IMR-90 (cell line): ENCODE results near the gene TFB1M. TPM values are rescaled to one million over a fixed set of nuclear protein-coding genes. Genes with fewer than 3 reads are reported as not detected.

ENCODE experiments used
- ATAC-seq: fragments of 200-7000 bp; cut with Tn5 transposase; 2 replicates; pipeline ENCODE4 v1.9.1; 2020; ENCODE audit warnings: low read depth, mild to moderate bottlenecking, moderate library complexity
- BruUV-seq: library from RNA; stranded (reverse); fragments of 400-500 nt; replicated peaks from 2 replicates; lab custom pipeline; 2021; lab: Mats Ljungman, UMichigan
- CTCF ChIA-PET: fragments of 300-600 bp; formaldehyde crosslinking; extraction: SDS; loops from one replicate; lab custom pipeline; 2021; ENCODE audit warnings: antibody characterized with exemption; lab: Yijun Ruan, JAX
- POLR2A ChIA-PET: fragments of 300-600 bp; sonication (Branson Sonifier 250); formaldehyde crosslinking; loops from one replicate; lab custom pipeline; 2022; ENCODE audit warnings: antibody characterized with exemption; ENCODE audit not compliant: unreplicated experiment; lab: Charles Lee
- DNase-seq: peaks from one replicate; pipeline ENCODE4 v3.0.0; 2013
- H2AFZ ChIP-seq: replicated peaks from 2 replicates; pipeline ENCODE3; 2013; ENCODE audit warnings: low read length, mild to moderate bottlenecking; ENCODE audit not compliant: poor library complexity
- H2AK5ac ChIP-seq: 2 replicates; pipeline ENCODE4 v1.6.1; 2013; ENCODE audit warnings: low read depth, low read length, inconsistent platforms
- H2AK9ac ChIP-seq: replicated peaks from 2 replicates; pipeline ENCODE3; 2013; ENCODE audit warnings: mild to moderate bottlenecking, low read depth, low read length, moderate library complexity; ENCODE audit not compliant: poor library complexity
- H2BK120ac ChIP-seq: 2 replicates; pipeline ENCODE4 v1.6.1; 2013; ENCODE audit warnings: low read depth, low read length, inconsistent platforms
- H2BK15ac ChIP-seq: 3 replicates; pipeline ENCODE4 v1.6.1; 2013; ENCODE audit warnings: low read depth, low read length, inconsistent platforms
- H2BK20ac ChIP-seq: 2 replicates; pipeline ENCODE4 v1.6.1; 2013; ENCODE audit warnings: low read depth, mild to moderate bottlenecking, inconsistent platforms, low read length, moderate library complexity
- H2BK5ac ChIP-seq: 2 replicates; pipeline ENCODE4 v1.6.1; 2013; ENCODE audit warnings: mild to moderate bottlenecking, low read depth, low read length, inconsistent platforms; ENCODE audit not compliant: poor library complexity, severe bottlenecking
- H3K14ac ChIP-seq: replicated peaks from 2 replicates; pipeline ENCODE4 v1.6.1; 2013; ENCODE audit warnings: low read depth, low read length, inconsistent platforms
- H3K18ac ChIP-seq: 2 replicates; pipeline ENCODE4 v1.6.1; 2013; ENCODE audit warnings: low read depth, low read length, control low read depth
- H3K23ac ChIP-seq: 2 replicates; pipeline ENCODE4 v1.6.1; 2013; ENCODE audit warnings: low read depth, low read length, inconsistent platforms
- H3K27ac ChIP-seq: 2 replicates; pipeline ENCODE4 v1.5.1; 2013; ENCODE audit warnings: mild to moderate bottlenecking, control low read depth, low read length; ENCODE audit not compliant: insufficient read depth
- H3K27me3 ChIP-seq: 2 replicates; pipeline ENCODE4 v1.6.1; 2013; ENCODE audit warnings: low read length; ENCODE audit not compliant: control insufficient read depth, insufficient read depth
- H3K36me3 ChIP-seq: 2 replicates; pipeline ENCODE4 v1.6.1; 2013; ENCODE audit warnings: low read length, mixed read lengths; ENCODE audit not compliant: control insufficient read depth, insufficient read depth
- H3K4ac ChIP-seq: 2 replicates; pipeline ENCODE4 v1.6.1; 2013; ENCODE audit warnings: low read depth, low read length, inconsistent platforms
- H3K4me1 ChIP-seq: 2 replicates; pipeline ENCODE4 v1.6.1; 2013; ENCODE audit warnings: low read length, mixed read lengths; ENCODE audit not compliant: control insufficient read depth, insufficient read depth
- H3K4me2 ChIP-seq: 2 replicates; pipeline ENCODE4 v1.6.1; 2013; ENCODE audit warnings: low read depth, mild to moderate bottlenecking, control low read depth, low read length, moderate library complexity
- H3K4me3 ChIP-seq: 2 replicates; pipeline ENCODE4 v1.5.1; 2013; ENCODE audit warnings: low read depth, mild to moderate bottlenecking, control low read depth, low read length, moderate library complexity; ENCODE audit not compliant: insufficient read depth
- H3K56ac ChIP-seq: 2 replicates; pipeline ENCODE4 v1.6.1; 2013; ENCODE audit warnings: low read length, inconsistent platforms; ENCODE audit not compliant: insufficient read depth; ENCODE audit errors: extremely low read depth
- H3K79me1 ChIP-seq, 2 experiments: 2 replicates each; pipeline ENCODE4 v1.6.1; 2013; ENCODE audit warnings: low read length in 2 of 2, inconsistent platforms in 1 of 2, low read depth in 1 of 2
- H3K9ac ChIP-seq: 2 replicates; pipeline ENCODE4 v1.6.1; 2013; ENCODE audit warnings: low read depth, low read length, control low read depth
- H3K9me1 ChIP-seq: 2 replicates; pipeline ENCODE4 v1.6.1; 2013; ENCODE audit warnings: low read length, inconsistent platforms; ENCODE audit not compliant: insufficient read depth
- H3K9me3 ChIP-seq: 2 replicates; pipeline ENCODE4 v1.6.1; 2013; ENCODE audit warnings: low read length; ENCODE audit not compliant: control insufficient read depth, insufficient read depth
- H4K20me1 ChIP-seq: 2 replicates; pipeline ENCODE4 v1.6.1; 2013; ENCODE audit warnings: low read length, inconsistent platforms; ENCODE audit not compliant: insufficient read depth
- H4K5ac ChIP-seq: 2 replicates; pipeline ENCODE4 v1.6.1; 2013; ENCODE audit warnings: mild to moderate bottlenecking, low read depth, low read length, control low read depth
- H4K8ac ChIP-seq, 2 experiments: 2 replicates each; pipeline ENCODE4 v1.6.1; 2013; ENCODE audit warnings: low read depth in 2 of 2, low read length in 2 of 2, control low read depth in 1 of 2, inconsistent platforms in 1 of 2
- H4K91ac ChIP-seq: 2 replicates; pipeline ENCODE4 v1.6.1; 2013; ENCODE audit warnings: low read depth, low read length, inconsistent platforms; ENCODE audit not compliant: insufficient read depth
- MAFK ChIP-seq: IDR thresholded peaks from 2 replicates; pipeline ENCODE4 v1.6.1; 2012; ENCODE audit warnings: low read depth, low read length, improper control_type of control experiment
- MAZ ChIP-seq: IDR thresholded peaks from 2 replicates; pipeline ENCODE4 v1.6.1; 2012; ENCODE audit warnings: low read depth, mild to moderate bottlenecking, low read length, improper control_type of control experiment, moderate library complexity, borderline replicate concordance
- WGBS, 2 experiments: methylation state at CpG; one replicate each; pipeline versions ENCODE4 v1.1.5 to v1.1.7; 2013; ENCODE audit warnings: missing lambda C conversion rate in 2 of 2; ENCODE audit not compliant: insufficient read length in 1 of 2; ENCODE audit errors: extremely low coverage in 2 of 2; 5-methylcytosine and 5-hydroxymethylcytosine counted together
- dilution Hi-C: fragments of 300-500 bp; cut with HindIII; formaldehyde crosslinking; loops from one replicate; pipeline ENCODE4 v1.14.3; 2018; ENCODE audit warnings: low sequenced_read_pairs; ENCODE audit not compliant: unreplicated experiment
- in situ Hi-C: fragments of 300-500 bp; cut with MboI; formaldehyde crosslinking; loops from 3 replicates; pipeline ENCODE4 v1.14.3; 2019; ENCODE audit warnings: low sequenced_read_pairs, inconsistent platforms, mixed read lengths
- intact Hi-C: fragments of 100-400 bp; cut with micrococcal nuclease; formaldehyde crosslinking; loops from 2 replicates; pipeline ENCODE4 v1.10.0; 2022
- polyA plus RNA-seq, 3 experiments: library from polyadenylated mRNA; depleted of rRNA; stranded (reverse); fragments of >200 nt; gene quantifications; 2 replicates each; pipeline ENCODE4 v1.2.3, GENCODE V29; 2012; ENCODE audit warnings: low replicate concordance in 1 of 3
- total RNA-seq: library from RNA; depleted of rRNA; stranded (reverse); fragments of >200 nt; gene quantifications from 2 replicates; pipeline ENCODE4 v1.2.3, GENCODE V29; 2012
- TF ChIP-seq, protein P1 (sequence below): fragments of 150-350 bp; IDR thresholded peaks from 2 replicates; pipeline ENCODE4 v1.6.1; 2016; ENCODE audit warnings: low read depth, mild to moderate bottlenecking, low read length, moderate library complexity, borderline replicate concordance
- TF ChIP-seq, protein P2 (sequence below): fragments of 150-350 bp; IDR thresholded peaks from 2 replicates; pipeline ENCODE4 v1.6.1; 2017; ENCODE audit warnings: mild to moderate bottlenecking, antibody characterized with exemption, low read length, low read depth

The TFB1M gene
- total and polyA plus RNA-seq, 2 of the 4 experiments (the other 2 are of a cell fraction) = 18.1 to 22.4 TPM

DNA sequence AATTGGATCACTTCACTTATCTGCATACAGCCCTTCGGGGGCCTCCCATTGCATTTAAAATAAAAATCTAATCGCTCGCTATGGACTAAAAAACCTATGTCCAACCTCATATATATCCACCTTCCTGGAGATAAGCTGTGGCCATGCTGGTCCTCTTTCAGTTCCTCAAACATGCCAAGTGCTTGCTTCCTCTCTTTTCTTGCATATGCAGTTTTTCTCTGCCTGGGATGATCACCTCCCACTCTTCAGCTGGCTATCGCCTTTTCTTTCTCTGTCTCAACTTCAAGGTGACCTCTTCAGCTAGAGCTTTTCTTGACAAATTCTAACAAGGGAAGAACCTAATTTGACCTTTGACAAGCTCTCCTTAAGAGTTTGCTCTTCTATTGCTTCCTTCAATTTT is 5.6 kb upstream of the TFB1M start:
- no peak overlapping the region for H3K4me2 ChIP-seq
- no peaks in the 10 kb centered on the region for H3K4me1 ChIP-seq
- 50% methylated on average over 1 of the region's 4 CpGs; no CpG with 5 or more reads in 1 of the 2 experiments for WGBS, 2 experiments
- no peak overlapping the region for H4K5ac ChIP-seq
- in situ Hi-C loops = loop anchor here (10.0 kb wide), 1 partner anchor 205 kb away; no protein-coding TSS in a partner anchor
- H3K14ac ChIP-seq = no peak overlapping the region
- no TSS peak for BruUV-seq
- H3K18ac ChIP-seq = no peak overlapping the region
- TF ChIP-seq MAFK (no peak), MAZ (no peak)
- TF ChIP-seq, protein P1, sequence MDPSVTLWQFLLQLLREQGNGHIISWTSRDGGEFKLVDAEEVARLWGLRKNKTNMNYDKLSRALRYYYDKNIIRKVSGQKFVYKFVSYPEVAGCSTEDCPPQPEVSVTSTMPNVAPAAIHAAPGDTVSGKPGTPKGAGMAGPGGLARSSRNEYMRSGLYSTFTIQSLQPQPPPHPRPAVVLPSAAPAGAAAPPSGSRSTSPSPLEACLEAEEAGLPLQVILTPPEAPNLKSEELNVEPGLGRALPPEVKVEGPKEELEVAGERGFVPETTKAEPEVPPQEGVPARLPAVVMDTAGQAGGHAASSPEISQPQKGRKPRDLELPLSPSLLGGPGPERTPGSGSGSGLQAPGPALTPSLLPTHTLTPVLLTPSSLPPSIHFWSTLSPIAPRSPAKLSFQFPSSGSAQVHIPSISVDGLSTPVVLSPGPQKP = no peak
- TF ChIP-seq, protein P2, sequence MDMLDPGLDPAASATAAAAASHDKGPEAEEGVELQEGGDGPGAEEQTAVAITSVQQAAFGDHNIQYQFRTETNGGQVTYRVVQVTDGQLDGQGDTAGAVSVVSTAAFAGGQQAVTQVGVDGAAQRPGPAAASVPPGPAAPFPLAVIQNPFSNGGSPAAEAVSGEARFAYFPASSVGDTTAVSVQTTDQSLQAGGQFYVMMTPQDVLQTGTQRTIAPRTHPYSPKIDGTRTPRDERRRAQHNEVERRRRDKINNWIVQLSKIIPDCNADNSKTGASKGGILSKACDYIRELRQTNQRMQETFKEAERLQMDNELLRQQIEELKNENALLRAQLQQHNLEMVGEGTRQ = no peak
- DNase-seq (no peak), ATAC-seq (no peak)
- intact Hi-C loops = loop anchor here (5.0 to 10.0 kb wide), 5 partner anchors 565 to 1705 kb away; no protein-coding TSS in a partner anchor
- no peak overlapping the region for H3K9ac ChIP-seq
- ChIA-PET CTCF (interaction anchor here (0.7 kb wide), 1 partner anchor 8 kb away, joined by 3 read pairs; no protein-coding TSS in a partner anchor), POLR2A (no interaction called here)
- no peak overlapping the region for H3K4ac ChIP-seq
- no peak overlapping the region for H2BK15ac ChIP-seq
- H3K36me3 ChIP-seq = no peaks in the 10 kb centered on the region
- no peaks in the 10 kb centered on the region for H3K9me3 ChIP-seq
- no peak overlapping the region for H2AK5ac ChIP-seq
- no peak overlapping the region for H2BK20ac ChIP-seq
- no peak overlapping the region for H4K91ac ChIP-seq
- no peak overlapping the region for H2AK9ac ChIP-seq
- no peaks in the 10 kb centered on the region for H3K9me1 ChIP-seq
- dilution Hi-C loops = no loop called here
- no peaks in the 10 kb centered on the region for H3K27me3 ChIP-seq
- no peak overlapping the region for H4K8ac ChIP-seq
- H3K79me1 ChIP-seq = no peaks in the 10 kb centered on the region
- H3K56ac ChIP-seq = no peak overlapping the region
- no peak overlapping the region for H2BK120ac ChIP-seq
- no peak overlapping the region for H3K27ac ChIP-seq
- no peaks in the 10 kb centered on the region for H4K20me1 ChIP-seq
- H3K23ac ChIP-seq = no peak overlapping the region
- no peak overlapping the region for H2AFZ ChIP-seq
- no peak overlapping the region for H3K4me3 ChIP-seq
- no peak overlapping the region for H2BK5ac ChIP-seq
